ENCODE results near the gene CASP6. TPM values are rescaled to one million over a fixed set of nuclear protein-coding genes. Genes with fewer than 3 reads are reported as not detected.

Gene CASP6
- total and polyA plus RNA-seq, 7 donors = 18.2 to 101 (median 41.3) TPM

DNA sequence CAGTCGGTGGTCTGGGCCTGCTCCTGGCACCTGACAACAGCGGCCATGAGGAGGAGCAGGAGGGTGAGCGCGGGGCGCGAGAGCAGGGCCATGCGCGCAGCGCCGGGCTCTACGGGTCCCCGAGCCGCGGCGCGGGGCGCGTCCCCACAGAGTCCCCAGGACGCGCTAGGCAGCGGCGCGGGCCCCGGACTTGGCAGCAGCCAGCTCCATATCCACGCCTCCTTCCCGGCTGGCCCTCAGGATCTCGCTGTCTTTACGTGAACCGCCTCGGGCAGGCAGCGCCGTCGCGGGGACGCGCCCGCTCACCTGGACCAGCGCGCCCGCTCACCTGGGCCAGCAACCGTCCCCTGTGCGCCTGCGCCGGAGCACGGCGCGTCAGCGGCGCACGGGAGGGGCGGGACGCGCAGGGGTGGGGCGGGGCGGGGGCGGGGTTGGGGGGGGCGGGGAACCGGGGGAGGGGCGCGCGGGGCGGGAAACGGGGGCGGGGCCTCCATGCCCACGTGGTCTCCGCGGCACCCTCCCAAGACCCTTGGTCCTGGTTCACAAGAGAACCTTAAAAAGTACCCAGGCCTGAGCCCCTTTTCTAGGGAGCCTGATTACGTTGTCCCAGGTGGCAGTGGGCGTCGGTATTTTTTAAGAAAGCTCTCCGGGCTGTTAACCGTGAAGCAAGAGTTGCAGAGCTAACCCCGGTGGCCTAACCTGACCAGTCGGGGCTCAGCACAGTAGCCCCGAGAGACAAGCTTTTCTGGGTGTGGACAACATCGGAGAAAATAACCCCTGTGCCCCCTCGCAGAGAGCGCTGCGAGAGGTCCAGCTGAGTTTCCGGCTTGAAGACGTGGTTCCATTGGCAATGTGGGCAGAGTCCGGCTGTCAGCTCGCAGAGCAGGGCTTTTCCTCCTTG lies 26.7 kb upstream of the CASP6 start, which contains the start of gene PLA2G12A:
Gene PLA2G12A, minus strand, starts transcription at position 353 of the 901 bp plus-strand sequence. Its CDS starts 261 bp downstream, at position 92.
- WGBS, 2 donors = 1% methylated on average over 82 of the region's 83 CpGs
- no peaks in the 10 kb centered on the region for H3K36me3 ChIP-seq
- no peaks in the 10 kb centered on the region for H3K27me3 ChIP-seq
- H3K4me3 ChIP-seq = peak within 1 kb of the TSS; percentile 57 to 96 (median 70)
- peak; percentile 82 for DNase-seq
- H3K27ac ChIP-seq = peak within 1 kb of the TSS; percentile 74 to 81 (median 78)
- no peaks in the 10 kb centered on the region for H3K9me3 ChIP-seq
- intact Hi-C loops (cut with DNase I) = loop anchor here (1.0 to 5.0 kb wide), 3 partner anchors 27 to 298 kb away; partner anchors contain the start of genes CASP6, GAR1 and SEC24B
- no peak for TF ChIP-seq EP300 (IDR thresholded peaks at IDR 0.05)
- TF ChIP-seq POLR2AphosphoS5 (IDR thresholded peaks at IDR 0.05) = peak; percentile 56 to 71 (median 65)
- peaks cover 0 to 17% (median 10%) of the 10 kb centered on the region in 4 donors for H3K4me1 ChIP-seq

DNA sequence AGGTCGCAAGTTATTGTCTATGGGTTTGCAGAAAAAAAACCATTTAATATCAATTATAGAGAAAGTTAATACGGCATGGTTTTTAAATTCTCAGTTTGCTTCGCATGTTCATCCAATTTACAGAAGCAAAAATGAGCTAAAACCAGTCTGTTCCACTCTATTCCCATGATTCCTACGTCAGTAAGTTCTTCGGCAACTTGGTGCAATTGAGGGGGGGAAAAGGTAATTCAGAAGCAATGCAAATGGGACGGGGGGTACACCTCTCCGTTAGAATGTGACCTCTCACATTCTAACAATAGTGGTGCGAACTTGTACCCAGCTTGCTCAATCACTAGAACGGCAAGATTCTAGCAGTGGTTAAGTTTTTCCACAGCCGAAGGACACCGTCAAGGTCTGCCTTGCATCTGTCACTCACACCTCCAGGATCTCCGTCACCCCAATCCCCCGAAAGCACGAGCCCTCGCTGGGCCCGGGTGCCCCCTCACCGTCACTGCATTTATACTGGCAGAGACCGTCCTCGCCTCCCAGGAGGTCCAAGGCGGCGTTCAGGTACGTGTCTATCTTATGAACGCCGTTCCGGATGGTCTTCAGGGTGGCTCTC lies 26.0 kb upstream of the CASP6 start:
- Histone ChIP-seq H3K4me3 (peak overlapping the region; percentile 57 to 96 (median 70)), H3K9me3 (no peaks in the 10 kb centered on the region), H3K4me1 (peaks cover 0 to 17% (median 10%) of the 10 kb centered on the region in 4 donors), H3K27me3 (no peaks in the 10 kb centered on the region), H3K27ac (peak overlapping the region; percentile 74 to 81 (median 78)), H3K36me3 (no peaks in the 10 kb centered on the region)
- 1 to 3% methylated on average over 25 of the region's 25 CpGs for WGBS, 2 donors
- intact Hi-C loops (cut with DNase I) = no loop called here
- no peak for DNase-seq
- TF ChIP-seq EP300 (IDR thresholded peaks at IDR 0.05) (no peak), POLR2A (IDR thresholded peaks at IDR 0.05) (no peak), POLR2AphosphoS5 (IDR thresholded peaks at IDR 0.05) (no peak), CTCF (IDR thresholded peaks at IDR 0.05) (no peak)

GRCh38 chr4:109728385-109728784 lies 25.1 kb upstream of the CASP6 start:
- no peak for DNase-seq
- no peaks in the 10 kb centered on the region for H3K36me3 ChIP-seq
- intact Hi-C loops (cut with DNase I) = no loop called here
- H3K27me3 ChIP-seq = no peaks in the 10 kb centered on the region
- H3K9me3 ChIP-seq = no peaks in the 10 kb centered on the region
- 22 to 70% methylated on average over 6 of the region's 6 CpGs for whole genome bisulfite sequencing, 2 donors
- peak overlapping the region in 1 of 4 donors; percentile 96 for H3K4me3 ChIP-seq
- no peak overlapping the region for H3K27ac ChIP-seq
- no peak for TF ChIP-seq CTCF (IDR thresholded peaks at IDR 0.05)
- no peak for TF ChIP-seq POLR2AphosphoS5 (IDR thresholded peaks at IDR 0.05)
- no peak for TF ChIP-seq POLR2A (IDR thresholded peaks at IDR 0.05)
- no peak for TF ChIP-seq EP300 (IDR thresholded peaks at IDR 0.05)
- H3K4me1 ChIP-seq = peaks cover 0 to 17% (median 10%) of the 10 kb centered on the region in 4 donors

DNA sequence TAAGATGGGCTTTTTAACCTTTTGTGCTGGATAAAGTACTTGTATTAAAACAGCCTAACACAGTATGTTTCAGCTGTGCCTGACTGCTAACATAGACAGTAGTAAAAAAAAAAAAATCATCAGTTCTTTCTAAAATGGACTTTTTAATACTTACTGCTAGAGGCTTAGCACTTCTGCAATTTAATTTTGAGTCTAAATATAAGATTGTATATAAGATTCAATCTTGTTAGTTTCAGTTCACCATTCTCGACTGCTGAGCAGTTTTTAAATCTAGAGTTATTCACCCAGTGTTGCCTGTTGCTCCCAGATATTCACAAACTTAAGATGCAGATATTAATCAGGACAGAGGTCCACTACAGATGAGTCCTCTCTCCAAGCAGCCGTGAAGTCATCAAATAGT lies 19.9 kb upstream of the CASP6 start:
- no peak for DNase-seq
- Histone ChIP-seq H3K27ac (no peak overlapping the region), H3K36me3 (no peaks in the 10 kb centered on the region), H3K4me1 (no peaks in the 10 kb centered on the region), H3K9me3 (no peaks in the 10 kb centered on the region), H3K4me3 (no peak overlapping the region), H3K27me3 (no peaks in the 10 kb centered on the region)
- 83 to 94% methylated on average over 2 of the region's 2 CpGs for WGBS, 2 donors
- intact Hi-C loops (cut with DNase I) = no loop called here
- TF ChIP-seq POLR2AphosphoS5 (IDR thresholded peaks at IDR 0.05) = no peak
- TF ChIP-seq POLR2A (IDR thresholded peaks at IDR 0.05) = no peak
- no peak for TF ChIP-seq EP300 (IDR thresholded peaks at IDR 0.05)
- TF ChIP-seq CTCF (IDR thresholded peaks at IDR 0.05) = no peak

- H3K36me3 ChIP-seq = peaks cover 0 to under 1% (median under 1%) of the 10 kb centered on the region in 4 donors
- TF ChIP-seq POLR2A (IDR thresholded peaks at IDR 0.05) = no peak
- TF ChIP-seq CTCF (IDR thresholded peaks at IDR 0.05) = no peak
- TF ChIP-seq EP300 (IDR thresholded peaks at IDR 0.05) = no peak
- TF ChIP-seq POLR2AphosphoS5 (IDR thresholded peaks at IDR 0.05) = no peak
- no peak overlapping the region for H3K4me3 ChIP-seq
- H3K9me3 ChIP-seq = no peaks in the 10 kb centered on the region
- H3K4me1 ChIP-seq = no peaks in the 10 kb centered on the region
- no peaks in the 10 kb centered on the region for H3K27me3 ChIP-seq
- no peak overlapping the region for H3K27ac ChIP-seq
- DNase-seq = no peak
- intact Hi-C loops (cut with DNase I) = no loop called here
Measured at GRCh38 chr4:109722357-109722756, 19.1 kb upstream of the CASP6 start.
